Activated gamma-delta T cell treated with Interleukin-2 at 50 U/mL for 16 hours (primary cell): ENCODE data around the gene CNDP1.
"Not testable (repeated sequence)": the region's sequence is repeated elsewhere in the genome, so short reads cannot be mapped to it uniquely, and the experiment has no call there.

ENCODE experiments used
- DNase-seq: peaks from one replicate; pipeline ENCODE4 v3.0.0-alpha.2; 2020

The CNDP1 gene

DNA sequence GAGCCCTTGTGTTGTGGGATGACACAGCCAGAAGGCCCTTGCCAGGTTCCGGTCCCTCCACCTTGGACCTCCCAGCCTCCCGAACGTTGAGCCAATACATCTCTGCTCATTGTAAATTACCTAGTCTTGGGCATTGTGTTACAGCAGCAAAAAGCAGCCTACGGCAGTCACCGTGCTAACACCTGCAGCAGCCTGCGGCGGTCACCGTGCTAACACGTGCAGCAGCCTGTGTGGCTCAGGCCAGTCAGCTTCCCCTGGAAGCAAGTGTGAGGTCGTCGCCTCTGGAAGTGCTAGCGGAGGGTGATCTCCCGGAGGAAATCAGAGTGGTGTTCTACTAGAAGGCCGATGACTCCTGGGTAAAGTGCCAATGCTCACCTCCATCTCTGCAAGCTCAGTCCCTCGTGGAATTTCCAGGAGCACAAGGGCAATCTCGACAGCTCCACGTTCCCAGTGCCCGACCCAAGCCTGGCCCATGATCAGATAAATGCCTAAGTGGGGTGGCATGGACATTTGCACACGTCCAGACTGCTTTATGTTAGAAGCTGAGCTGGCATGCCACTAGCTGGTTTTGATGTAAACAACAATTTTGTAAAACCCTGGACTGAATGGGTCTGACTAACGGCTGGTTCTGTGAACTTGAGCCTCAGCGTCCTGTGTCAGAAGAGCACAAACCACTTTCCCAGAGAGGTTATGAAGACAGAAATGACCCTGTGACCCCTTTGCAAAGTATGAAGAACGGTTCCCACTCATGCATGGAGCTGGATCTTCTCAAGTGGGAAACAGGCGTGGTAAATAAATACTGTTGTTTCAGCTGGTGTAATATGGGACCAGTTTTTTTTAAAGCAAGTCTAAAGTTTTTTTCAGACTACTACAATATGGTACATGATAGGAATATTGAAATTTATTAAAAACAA is 11.4 kb upstream of the CNDP1 start:
- no peak for DNase-seq

DNA sequence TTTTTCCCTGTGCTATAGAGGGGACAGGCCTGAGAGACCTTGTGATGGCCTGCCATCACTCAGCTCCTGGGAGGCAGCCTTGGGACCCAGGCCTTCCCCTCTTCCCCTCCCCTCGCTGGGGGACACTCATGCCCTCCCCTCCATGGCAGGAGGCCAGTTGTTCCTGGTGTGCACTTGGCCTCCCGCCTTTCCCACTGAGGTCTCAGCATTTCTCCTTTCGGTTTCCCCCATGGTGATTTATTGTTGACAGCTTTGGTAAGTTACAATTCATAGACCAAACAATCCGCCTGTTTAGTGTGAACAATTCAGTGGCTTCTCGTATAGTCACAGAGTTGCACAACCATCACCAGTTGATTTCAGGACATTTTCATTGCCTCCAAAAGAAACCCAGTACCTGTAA is 10.2 kb upstream of the CNDP1 start:
- no peak for DNase-seq

DNA sequence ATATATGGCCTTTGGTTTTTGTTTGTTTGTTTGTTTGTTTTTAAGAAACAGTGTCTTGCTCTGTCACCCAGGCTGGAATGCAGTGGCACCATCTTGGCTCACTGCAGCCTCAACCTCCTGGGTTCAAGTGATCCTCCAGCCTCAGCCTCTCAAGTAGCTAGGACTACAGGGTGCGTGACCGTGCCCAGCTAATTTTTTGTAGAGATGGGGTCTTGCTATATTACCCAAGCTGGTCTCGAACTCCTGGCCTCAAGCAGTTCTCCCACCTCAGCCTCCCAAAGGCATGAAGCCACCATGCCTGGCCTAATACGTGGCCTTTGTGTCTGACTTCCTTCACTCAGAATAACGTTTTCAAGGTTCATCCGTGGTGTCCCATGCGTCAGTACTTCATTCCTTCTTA is 9.4 kb upstream of the CNDP1 start:
- DNase-seq, result not testable (repeated sequence)

DNA sequence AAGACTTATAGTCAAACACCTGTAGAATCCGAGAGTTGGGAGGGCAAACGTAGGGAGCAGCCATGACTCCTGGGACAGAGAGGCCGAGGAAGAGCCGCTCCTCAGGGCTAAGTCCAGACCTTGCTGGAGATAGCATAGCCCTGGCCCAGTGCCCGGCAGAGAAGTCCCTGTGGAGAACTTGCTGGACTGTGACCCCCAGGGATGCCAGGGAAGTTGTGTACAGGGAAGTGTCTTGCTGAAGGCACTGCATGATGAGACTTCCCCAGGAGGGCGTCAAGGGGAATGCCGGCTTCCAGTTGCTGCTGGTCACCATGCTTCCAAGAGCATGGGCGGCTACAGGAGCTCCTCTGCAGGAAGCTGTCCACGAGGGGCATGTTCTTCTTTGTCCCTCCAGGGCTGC is 8.6 kb upstream of the CNDP1 start:
- no peak for DNase-seq

DNA sequence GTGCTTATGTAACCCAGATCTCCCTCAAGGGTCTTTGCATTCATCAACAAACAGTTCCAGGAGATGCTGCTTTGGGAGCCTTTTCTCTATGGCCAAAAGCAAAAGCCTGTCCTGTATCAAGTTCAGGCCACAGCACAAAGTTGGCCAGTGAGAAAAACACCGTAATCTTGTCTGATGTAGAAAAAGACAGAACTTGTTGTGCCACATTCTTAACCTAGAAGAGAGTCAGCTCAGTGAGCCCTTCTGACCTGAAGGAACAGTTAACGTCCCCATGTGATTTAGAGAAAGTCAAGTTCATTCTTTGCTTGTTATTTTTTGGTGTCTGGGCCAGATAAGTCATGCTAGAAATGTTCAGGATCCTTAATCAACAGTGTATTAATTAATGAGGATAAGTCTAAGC is 7.8 kb upstream of the CNDP1 start:
- DNase-seq, result no peak

DNA sequence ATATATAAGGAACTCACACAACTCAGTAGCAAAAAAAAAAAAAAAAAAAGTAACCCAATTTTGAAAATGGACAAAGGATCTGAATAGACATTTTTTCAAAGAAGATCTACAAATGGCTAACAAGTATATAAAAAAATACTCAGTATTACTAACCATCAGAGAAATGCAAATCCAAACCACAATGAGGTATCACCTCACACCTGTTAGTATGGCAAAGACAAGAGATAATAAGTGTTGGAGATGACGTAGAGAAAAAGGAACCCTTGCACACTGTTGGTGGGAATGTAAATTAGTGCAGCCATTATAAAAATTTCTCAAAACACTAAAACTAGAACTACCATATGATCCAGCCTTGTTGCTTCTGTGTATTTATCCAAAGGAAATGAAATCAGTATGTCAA is 5.8 kb upstream of the CNDP1 start:
- DNase-seq, result no peak

DNA sequence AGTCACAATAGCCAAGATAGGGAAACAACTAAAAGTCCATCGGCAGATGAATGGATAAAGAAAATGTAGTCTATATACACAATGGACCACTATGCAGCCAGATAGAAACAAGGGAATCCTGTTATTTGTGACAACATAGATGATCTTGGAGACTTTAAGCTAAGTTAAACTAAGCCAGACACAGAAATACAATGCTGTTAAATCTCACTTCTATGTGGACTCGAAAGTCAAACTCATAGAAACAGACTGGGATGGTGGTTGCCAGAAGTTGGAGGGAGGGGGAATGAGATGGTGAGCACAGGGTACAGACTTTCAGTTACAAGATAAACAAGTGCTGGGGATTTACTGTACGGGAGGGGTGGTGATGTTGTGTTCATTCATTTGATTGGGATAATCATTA is 5.4 kb upstream of the CNDP1 start:
- no peak for DNase-seq

DNA sequence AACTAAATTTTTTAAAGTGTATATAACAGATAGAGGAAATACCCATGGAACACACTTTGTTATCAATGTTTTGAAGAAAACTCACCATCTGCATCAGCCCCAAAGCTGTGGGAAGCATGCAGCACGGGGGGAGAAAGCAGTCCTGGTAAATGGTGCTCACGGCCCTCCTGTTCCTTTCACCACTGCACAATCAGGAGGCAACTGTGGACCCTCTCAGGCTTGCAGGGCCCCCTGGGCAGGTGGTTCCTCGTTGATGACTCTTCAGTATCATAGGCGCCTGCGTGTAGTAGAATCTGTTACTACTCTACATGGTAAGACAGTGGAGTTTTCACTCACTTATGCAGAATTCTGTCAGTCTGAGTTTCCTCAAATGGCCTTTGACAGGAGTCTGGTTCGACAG is 4.9 kb upstream of the CNDP1 start:
- no peak for DNase-seq

DNA sequence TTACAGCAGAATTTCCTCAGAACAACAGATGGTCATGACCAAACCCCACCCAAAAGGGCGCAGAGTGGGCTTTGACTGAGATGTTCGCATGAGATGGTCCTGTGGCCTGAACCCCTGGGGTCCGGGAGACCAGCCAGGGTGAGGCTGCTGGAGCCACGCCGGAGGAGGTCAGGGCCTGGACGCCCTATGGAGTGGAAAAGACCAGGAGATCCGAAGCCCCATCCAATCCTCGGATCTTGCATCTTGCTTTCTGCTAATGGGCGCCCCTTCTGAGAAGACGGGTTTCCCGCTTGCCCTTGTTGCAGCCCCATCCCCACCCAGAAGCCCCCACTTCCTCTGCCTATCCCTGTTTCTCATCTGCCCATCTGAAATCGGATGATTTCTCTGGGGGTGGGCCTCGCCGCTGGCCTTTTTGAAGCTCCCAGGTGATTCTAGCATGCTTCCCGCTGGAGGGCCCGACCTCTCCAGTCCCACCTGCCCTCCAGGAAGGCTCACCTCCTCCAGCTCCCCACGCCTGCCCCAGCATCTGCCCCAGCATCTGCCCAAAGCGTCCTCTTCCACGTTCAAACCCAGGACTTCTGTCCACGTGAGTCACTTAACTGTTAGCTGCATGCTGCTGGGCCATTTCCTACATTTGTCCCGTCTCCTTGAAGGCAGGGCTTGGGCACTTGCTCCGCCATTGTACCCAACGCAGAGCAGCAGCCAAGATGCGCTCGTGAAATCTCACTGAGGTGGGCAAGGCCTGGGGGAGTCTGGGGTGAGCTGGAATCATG is 4.3 kb upstream of the CNDP1 start:
- DNase-seq, result no peak

DNA sequence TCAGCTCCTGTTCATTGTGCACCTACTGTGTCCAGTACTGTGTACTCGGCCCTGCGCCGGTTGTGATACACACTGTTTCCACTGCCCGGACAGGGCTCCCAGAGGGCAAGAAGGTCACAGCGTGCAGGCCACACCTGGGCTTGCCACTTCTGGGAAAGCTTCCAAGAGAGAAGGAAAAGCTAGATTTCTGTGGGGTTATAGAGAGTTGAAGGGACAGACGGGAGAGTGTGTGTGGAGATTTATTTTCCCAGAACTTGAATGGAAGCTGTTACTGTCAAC is 3.8 kb upstream of the CNDP1 start:
- DNase-seq, result no peak

DNA sequence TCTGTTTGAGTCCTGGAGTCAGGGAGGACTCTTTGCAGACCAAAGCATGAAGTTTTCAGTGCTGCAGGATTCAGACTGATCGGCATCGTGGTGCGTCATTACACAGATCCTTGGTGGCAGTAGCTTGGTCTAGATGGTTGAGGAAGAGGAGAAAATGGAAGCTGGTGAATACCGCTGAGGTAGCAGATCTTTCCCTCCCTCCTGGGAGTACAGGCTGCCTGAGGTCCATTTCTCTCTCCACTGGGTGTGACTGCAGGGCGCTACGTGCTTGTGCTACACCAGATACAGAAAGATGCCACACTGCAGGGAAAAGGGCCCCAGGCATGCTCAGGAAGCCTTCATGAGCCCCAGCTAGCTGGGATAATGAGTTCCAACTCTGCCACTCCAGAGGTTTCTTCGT is 3.3 kb upstream of the CNDP1 start:
- DNase-seq, result no peak

DNA sequence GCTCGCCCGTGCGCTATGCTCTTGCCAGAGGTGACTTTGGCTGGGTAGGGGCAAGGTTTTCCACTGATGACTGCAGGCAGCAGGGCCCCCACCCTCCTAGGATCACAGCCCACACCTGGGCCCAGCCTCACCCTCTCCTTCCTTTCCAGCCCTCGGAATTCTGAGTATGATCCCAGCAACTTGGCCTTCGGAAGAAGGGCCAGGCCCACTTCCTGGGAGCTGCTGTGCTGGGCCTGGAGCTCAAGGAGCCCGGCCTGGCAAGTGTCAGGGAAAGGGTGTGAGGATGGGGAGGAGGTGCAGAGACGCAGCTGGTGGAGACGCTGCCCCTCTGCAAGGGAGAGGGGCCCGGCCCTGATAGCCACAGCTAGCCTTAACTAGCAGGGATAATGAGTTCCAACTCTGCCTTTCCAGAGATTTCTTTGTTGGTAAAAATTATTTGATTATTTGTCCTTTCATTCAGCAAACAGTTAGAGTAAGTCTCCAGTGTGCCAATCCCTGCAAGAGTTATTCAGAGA is 1.7 kb upstream of the CNDP1 start:
- no peak for DNase-seq

DNA sequence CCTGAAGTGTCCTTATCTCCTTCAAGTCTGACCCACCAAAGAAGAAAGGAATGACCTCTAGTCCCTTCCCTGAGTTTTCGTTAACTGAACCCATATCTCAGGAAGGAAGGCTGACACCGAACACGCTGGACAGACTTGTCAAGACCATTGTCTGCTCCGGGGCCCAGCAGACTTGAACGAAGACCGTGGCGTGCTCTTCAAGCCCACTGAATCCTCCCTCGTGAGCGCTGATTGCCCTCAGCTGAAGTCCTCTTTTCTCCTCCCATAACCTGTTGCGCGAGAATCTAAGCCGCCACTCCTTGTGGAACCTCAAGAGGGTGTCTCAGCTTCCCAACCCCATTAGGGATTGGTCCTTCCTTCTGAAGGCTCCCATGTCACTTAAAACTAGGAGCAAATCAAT is 634 bp upstream of the CNDP1 start:
- no peak for DNase-seq

DNA sequence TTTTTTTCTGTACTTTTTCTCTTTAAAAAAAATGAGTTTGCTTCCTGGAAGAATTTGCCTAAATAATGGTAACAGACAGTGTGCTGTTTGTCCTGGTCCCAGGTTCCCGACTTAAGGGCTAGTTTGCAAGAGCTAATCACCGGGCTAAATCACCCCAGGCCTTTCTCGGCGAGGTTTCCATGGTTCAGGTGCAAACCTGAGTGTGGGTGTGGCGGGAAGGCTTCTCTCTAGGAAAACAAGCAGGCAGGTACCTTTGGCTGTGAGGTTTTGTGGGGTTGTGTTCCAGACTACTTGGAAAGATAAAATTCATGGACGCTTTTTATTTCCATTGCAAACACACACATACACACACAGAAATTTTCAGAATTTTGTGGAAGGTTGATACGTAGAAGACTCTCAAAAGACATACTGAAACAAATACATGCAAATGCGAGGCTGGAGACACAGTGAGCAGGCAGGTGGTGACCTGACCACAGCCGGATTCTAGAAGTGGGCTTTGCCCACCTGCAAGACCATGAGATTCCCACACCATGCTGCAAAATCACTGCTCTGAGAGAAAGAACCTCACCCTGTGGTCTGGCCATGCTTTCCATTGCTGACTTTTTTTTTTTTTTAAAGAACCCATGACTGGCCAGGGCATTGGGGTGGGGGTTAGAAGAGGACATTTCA is 815 bp downstream of the CNDP1 start:
- no peak for DNase-seq

DNA sequence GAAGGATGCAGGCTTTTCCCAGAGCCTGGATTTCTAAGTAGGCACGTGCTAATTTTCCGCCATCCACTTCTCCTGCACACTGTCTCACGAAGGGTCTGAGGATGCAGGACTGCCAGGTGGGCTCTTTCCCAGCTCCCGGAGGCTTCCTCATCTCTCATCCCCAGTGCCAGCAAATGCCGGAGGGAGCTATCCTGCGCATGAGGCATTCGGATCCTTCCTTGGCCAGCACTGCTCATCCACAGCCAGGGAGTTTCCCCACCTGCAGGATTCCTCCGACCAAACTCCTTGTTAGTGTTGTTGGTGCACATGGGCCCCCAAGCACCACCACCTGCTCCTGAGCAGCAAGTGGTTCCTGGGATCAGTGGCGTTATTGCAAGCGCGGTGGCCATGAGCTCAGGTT is 5.0 kb downstream of the CNDP1 start:
- DNase-seq, result no peak

DNA sequence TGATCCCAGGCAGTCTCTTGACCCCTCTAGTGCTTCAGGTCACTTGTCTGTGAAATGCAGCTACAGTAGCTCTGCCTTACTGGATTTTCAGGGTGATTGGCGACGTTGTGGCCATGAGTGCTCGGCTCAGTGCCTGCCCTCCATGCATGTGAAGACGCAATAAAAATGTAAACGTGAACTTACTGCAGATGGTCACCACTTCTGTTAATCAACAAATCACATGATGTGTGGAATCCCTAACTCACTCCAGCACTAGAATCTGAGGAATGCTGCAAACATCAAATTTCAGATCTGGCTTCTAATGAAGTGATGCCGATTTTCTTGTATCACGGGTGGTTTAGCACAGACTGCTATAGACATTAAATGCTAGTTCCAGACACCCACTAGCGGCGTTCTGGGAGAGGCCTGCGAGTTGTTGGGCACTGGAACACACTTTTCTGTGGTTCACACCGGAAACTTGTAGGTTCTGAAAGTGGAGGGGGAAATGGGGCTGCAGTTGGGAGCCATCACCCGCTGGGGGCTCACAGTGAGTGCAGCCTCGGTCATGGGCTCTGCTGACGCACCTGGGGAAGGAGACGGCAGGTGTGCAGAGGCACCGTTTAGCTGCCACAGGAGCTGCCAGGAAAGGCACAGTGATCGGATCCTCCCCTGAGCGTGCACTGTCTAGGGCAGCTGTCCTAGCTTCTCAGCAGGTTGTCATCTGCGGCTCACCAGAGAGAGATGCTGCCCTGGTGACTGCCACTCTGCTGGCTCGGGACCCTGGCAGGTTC is 6.5 kb downstream of the CNDP1 start:
- no peak for DNase-seq

DNA sequence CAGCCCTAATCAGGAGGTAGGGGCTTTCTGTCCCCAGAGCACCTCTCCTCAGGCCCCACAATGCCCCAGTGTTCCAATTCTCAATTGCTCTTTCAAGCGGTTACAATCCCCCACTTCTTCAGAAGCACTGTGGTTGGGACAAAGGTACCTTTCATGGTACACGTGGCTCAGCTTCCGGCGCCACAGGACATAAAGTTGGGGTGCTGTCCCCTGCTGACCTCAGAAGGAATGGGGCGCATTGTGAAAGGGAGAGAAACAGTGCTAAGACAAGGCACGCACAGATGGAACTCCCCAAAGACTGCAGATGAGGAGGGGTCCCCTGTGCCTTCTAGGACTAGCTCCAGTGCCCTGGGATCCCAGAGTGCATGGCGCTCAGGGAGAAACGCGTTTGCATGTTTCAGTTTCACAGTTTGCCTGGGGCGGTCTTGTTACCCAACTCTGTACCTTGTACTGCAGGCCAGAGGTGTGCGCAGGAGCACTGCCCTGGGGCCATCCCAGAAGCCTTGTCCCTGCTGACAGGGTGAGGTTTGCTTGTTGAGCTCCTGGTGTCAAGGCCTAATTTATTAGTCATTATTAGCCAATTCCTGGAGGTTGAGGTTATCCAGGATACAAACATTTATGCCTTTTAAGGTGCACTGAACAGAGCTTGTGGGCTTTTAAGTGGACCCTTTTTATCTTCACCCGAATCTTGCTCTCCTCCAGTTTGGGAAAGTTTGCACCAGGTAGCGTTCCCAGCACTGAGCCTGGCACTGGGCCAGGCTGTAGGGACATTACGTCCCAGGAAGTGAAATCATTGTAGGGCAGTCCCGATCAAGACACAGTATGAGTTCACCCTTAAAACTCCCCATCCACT is 7.6 kb downstream of the CNDP1 start:
- no peak for DNase-seq

DNA sequence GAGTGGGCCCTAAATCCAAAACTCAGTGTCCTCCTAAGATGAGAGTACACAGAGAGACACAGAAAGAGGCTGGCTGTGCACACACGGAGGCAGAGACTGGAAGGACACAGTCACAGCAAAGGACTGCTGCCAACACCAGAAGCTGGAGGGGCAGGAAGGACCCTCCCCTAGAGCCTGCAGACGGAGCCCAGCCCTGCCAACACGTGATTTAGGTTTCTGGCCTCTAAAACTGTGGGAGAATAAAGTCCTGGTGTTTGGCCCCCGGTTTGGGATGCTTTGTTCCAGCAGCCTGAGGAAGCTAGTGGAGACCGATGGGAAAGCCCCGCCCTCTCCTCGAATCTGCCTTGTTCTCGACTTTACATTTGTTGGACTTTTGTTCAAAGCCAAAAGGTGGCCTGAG is 10.6 kb downstream of the CNDP1 start:
- DNase-seq, result no peak

DNA sequence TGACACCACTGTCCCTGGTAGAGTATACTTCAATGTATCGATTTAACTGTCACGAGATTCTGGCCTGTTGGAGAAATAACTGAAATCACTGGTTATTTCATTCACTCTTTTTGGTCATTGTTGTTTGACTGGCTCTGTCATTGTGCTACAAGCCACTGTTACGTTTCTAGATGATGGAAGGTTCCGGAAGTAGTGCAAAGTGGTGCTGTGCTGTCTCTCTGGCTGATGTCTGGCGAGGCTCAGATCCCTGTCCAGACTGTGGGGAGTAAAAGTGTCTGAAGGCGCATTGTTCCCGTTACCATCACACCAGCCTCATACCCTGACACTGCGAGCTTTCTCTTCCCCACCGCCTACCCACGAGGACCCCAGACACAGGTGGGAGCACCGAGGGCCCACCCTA is 11.7 kb downstream of the CNDP1 start:
- no peak for DNase-seq

DNA sequence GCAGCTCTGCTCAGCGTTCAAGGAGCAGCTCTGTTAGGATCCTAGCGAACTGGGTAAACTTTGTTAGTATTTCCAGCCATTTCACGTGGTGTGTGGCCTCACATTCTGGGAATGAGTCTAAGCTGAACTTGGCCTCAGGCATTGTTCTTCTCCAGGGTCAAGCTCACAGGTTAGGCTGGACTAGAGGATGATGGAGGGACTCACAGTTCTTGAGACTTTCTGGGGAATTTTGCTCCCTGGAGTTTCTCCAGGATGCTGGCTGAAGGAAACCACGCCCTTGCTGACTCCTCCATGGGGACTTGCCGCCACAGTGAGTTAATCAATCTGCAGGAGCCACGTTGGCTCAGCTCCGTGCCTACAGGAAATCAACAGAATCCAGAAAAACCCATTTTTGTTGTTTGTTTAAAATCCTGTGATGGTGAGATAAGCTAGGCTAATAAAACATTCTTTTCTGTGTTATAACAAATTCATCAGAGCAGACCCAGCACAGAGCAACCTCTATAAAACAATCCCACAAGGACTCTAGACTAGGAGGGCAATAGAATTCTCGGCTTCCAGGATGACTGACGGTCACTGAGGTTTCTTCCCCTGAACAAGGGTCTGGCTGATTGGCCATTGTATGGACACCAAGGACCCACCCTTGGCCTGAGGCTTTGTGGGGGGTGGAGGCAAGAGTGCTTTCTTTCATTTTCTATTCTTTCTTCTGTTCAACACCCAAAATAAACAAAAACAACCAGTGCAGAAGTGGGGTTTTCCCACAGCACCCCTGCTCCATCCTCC is 12.6 kb downstream of the CNDP1 start:
- no peak for DNase-seq

DNA sequence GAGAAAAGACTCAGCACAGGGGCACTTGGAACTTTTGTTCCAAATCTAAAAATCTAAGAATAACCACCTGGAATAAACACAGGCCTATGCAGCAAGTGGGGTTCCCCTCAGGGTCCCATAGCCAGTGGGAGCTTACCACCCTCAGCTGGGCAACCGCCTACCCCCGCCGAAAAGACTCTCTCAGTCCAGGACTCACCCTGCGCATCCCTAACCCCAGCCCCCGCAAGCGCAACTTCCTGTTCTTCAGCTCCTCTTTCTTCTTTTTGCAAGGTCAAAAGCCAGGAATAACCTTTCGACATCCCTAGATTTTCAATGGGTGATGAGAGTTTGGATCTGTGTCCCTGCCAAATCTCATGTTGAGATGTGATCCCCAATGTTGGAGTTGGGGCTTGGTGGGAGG is 13.6 kb downstream of the CNDP1 start:
- DNase-seq, result no peak
